ENCODE data around the gene BAG2.

Gene BAG2

GRCh38 chr6:57172136-57173055 lies at the start of gene BAG2:
BAG2 (plus strand) TSS chr6:57172326; CDS start chr6:57172698, 372 bp downstream.
- DNase-seq, result peak; percentile 83 to 87

GRCh38 chr6:57123111-57123510 lies 49.0 kb upstream of the BAG2 start:
- no peak for DNase-seq

GRCh38 chr6:57127763-57128162 lies 44.4 kb upstream of the BAG2 start:
- no peak for DNase-seq

DNA sequence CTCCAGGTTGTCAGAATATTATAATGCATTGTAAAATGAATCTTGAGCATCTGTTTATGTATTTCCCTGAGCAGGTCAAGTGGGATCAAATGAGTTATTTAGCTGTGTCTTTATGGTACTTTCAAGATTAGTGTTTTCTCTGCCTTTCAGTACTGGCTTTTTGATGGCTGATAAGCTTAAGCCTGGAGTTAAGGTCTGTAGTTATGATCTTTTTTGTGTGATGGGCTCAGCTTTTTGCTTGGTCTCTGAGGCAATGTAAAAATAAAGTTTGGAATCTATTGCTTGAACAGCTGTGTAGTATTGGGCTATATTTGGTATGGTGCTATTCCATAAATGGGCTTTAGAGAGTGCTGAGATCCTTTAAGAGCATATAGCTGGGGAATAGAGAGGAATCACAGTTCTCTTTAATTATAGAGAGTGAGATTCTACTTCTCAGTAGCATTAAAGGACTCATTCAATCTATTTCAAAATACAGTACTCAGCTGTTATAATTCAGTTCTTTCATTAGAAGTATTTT lies 41.4 kb upstream of the BAG2 start:
- DNase-seq, result no peak

DNA sequence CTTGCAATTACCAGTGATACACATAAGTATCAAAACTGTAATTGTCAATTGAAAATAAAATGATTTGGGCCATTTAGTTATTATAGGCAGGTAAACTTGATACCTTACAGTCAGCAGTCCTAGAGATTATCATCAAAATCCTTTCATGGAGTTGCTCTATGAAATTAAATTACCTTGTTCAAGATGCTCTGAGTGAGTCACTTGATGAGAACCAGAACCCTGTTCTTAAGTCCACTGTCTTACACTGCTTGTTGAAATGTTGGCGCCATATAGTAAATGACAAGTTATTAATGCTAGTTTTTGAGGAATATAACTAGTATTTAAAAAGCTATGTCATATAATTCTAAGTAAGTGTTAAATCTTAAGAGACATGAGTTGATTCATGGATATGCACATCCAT lies 37.2 kb upstream of the BAG2 start:
- no peak for DNase-seq

DNA sequence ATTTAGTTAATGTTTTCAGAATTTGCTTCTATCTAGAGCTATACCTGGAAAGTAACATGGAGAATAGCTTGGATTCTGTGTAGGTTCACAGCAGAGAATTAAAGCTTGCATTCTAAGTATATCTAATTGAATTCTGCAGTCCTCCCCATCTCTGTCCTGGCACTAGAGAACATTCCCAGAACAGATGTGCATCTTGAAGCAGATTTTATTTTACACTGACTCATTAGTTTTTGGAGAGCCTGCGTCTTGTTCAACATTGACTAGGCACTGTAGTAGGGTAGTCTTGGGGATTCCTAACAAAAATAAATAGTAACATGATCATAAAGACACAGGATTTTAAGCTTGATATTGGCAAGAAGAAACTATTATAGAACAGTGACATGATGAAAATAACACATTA lies 36.2 kb upstream of the BAG2 start:
- DNase-seq, result no peak

GRCh38 chr6:57137350-57137749 lies 34.8 kb upstream of the BAG2 start:
- DNase-seq, result no peak

- DNase-seq, result no peak
Observed at GRCh38 chr6:57138026-57138425, 34.1 kb upstream of the BAG2 start.

DNA sequence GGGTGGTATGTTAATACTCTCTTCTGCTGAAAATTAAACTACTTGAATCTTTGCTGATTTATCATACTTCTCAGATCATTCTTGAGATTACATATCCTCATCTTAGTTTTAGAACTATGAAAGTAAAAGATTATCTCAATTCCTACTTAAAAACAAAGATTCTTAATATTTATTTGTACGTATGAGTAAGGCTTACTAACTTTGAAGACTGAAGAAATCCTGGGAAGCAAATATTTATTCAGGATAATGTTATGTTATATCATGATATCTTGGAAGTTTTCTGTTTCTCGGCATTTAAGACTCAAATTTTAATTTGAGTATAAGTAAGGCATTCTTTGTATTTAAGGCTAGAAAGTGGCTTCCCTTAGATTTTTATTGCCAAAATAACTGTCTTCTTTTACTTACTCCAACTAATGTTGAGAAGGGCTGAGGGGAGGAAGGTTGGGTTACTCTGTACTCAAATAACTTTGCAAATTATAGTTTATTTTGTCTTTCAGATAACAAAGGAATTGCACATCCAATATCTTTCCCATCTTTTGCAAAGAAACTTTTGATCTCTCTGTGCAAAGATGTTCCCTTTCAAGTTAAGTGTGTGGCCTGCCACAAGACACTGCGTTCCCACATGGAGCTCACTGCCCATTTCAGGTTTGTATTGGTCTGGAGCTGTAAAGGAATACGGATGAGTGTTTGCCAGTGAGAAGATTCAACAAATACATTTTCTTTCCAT lies 30.5 kb upstream of the BAG2 start:
- DNase-seq, result no peak

- DNase-seq, result no peak
Observed at GRCh38 chr6:57142178-57142525, 30.0 kb upstream of the BAG2 start.

- DNase-seq, result no peak
Observed at GRCh38 chr6:57143690-57144089, 28.4 kb upstream of the BAG2 start.

DNA sequence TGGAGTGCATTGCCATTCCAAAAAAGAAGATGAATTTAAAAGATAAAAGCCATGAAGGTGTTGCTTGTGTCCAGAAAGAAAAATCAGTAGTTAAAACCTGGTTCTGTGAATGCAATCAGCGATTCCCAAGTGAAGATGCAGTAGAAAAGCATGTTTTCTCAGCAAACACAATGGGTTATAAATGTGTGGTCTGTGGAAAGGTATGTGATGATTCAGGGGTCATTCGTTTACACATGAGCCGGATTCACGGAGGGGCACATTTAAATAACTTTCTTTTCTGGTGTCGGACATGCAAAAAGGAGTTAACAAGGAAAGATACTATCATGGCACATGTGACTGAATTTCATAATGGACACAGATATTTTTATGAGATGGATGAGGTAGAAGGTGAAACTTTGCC lies 24.7 kb upstream of the BAG2 start:
- no peak for DNase-seq

DNA sequence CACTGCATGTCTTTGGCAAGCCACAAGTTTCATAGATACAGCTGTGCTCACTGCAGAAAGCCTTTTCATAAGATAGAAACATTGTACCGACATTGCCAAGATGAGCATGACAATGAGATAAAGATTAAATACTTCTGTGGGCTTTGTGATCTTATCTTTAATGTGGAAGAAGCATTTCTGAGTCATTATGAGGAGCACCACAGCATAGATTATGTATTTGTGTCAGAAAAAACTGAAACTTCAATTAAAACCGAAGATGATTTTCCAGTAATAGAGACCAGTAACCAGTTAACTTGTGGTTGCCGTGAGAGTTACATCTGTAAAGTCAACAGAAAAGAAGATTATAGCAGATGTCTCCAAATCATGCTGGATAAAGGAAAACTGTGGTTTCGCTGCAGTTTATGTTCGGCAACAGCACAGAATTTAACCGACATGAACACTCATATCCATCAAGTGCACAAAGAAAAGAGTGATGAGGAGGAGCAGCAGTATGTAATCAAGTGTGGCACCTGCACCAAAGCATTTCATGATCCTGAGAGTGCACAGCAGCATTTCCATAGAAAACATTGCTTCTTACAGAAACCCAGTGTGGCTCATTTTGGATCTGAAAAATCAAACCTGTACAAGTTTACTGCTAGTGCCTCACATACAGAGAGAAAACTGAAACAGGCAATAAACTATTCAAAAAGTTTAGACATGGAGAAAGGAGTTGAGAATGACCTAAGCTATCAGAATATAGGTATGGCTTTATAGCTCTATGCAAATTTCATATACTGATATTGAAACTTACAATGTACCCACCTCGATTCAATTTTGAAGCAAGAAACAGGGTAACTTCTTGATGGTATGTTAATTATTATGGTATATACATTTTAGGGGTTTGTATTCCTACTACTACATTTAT lies 23.9 kb upstream of the BAG2 start:
- no peak for DNase-seq

GRCh38 chr6:57158658-57159057 lies 13.5 kb upstream of the BAG2 start:
- DNase-seq, result no peak

- DNase-seq, result no peak
Observed at GRCh38 chr6:57159127-57159526, 13.0 kb upstream of the BAG2 start.

- DNase-seq, result no peak
Observed at GRCh38 chr6:57162028-57162427, 10.1 kb upstream of the BAG2 start.

- DNase-seq, result no peak
Observed at GRCh38 chr6:57162516-57162915, 9.6 kb upstream of the BAG2 start.

- no peak for DNase-seq
Observed at GRCh38 chr6:57163956-57164355, 8.2 kb upstream of the BAG2 start.

DNA sequence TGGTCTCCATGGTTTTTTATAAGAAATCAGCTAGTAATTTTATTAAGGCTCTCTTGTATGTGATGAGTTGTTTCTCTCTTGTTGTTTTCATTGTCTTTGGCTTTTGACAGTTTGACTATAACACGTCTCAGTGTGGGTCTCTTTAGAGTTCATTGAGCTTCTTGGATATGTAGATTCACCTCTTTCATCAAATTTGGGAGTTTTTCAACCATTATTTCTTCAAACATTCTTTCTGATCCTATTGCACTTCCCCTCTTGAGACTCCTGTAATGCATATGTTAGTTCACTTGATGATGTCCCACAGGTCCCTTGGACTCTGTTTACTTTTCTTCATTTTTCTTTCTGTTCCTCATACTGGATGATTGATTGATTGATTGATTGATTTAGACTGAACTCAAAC lies 7.0 kb upstream of the BAG2 start:
- DNase-seq, result no peak

- peak; percentile 13 to 16 for DNase-seq
Observed at GRCh38 chr6:57173056-57173885, 1.1 kb downstream of the BAG2 start.

GRCh38 chr6:57173886-57174510 lies 1.9 kb downstream of the BAG2 start:
- no peak for DNase-seq

GRCh38 chr6:57174511-57174907 lies 2.4 kb downstream of the BAG2 start:
- no peak for DNase-seq
